Hepatocyte (in vitro differentiated cells): ENCODE results near the gene NELFB.

Source experiments
- CTCF ChIP-seq: fragments of 200-600 bp; sonication (generic); IDR thresholded peaks from 2 replicates; pipeline ENCODE4 v1.5.1; 2016; ENCODE audit warnings: antibody characterized with exemption, mild to moderate bottlenecking; ENCODE audit not compliant: poor library complexity
- EZH2 ChIP-seq: fragments of 200-600 bp; sonication (generic); IDR thresholded peaks from 2 replicates; pipeline ENCODE4 v1.6.1; 2016; ENCODE audit warnings: antibody characterized with exemption, mild to moderate bottlenecking, borderline replicate concordance

- TF ChIP-seq CTCF (no peak), EZH2 (no peak)
Observed at GRCh38 chr9:137219757-137220316, 35.3 kb upstream of the NELFB start.
